Glomerular visceral epithelial cell (primary cell): ENCODE measurements around the gene ZNF101.

Experiments used
- DNase-seq: peaks from one replicate; pipeline ENCODE4 v3.0.0-alpha.2; 2016; ENCODE audit errors: extremely low spot score

ZNF101 gene

DNA sequence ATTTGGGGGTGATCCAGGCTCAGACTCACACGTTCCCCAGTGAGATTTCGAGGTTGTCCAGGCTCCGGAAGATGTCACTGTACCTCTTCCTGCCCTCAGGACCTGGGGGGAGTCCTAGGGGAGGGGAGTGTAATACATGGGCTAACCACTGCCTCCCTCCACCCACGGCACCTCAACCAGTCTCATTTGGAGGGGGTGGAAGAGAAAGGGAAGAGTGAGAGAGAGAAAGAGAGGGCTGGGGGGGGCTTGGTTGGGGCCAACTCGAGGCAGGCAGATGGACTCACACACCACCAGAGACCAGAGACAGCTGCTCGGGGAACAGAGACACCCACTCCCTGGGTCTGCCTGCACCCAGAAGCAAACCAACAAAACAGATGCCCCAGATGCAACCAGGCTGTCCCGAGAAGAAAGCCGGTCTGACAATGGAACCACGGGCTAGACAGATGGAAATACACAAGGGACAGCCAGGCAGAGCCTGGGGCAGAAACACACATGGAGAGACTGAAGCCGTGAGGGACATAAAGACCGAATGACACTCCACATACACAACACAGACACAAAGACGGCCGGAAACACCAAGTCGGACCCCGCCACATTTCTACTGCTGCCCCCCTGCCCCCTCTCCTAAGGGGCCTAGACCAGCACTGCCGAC is 26.0 kb upstream of the ZNF101 start:
- no peak for DNase-seq

DNA sequence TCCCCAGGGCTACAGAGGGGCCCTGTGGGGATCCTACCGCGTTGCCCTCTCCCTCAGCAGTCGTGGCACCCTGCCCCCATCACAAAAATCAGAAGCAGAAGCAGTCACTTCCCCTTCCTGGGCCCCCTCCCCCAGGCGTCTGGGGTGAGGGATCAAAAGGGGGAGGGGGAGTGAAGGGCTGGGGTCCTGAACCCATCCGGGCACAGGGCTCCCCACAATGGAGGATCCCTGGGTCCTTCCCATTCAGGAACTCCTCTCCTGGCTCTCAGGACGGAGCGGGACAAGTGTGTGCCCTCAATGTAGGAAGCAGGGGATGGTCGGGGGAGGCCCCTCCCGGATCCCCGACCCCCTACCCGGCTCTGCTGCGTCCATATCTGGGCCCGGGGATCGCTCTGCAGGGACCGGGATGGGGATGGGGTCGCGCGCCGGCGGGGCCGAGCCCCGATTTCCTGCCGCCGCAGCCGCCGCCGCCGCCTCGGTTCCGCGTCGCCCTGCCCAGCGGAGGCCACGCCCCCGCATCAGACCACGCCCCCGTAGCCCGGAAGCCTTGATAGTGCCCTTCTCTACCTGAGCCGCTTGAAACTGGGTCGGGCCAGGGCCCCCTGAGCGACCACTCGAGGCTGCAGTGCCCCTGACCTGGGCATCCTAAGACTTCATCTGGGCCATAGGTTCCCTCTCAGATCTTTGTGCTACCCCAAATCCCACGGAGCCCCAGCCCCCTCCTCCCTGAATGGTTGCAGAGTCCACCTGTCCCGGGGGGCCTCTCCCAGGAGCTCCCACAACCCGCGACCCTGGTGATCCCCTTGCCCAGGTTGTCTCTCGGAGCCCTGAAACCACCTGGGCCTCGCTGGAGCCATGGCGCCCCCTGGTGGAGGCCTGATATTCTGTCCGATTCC is 25.2 kb upstream of the ZNF101 start, which contains the start of gene GMIP:
TSS of gene GMIP (minus strand) at position 500 of the 896 bp plus-strand sequence. CDS start at position 372, 128 bp downstream.
- peak; percentile 73 for DNase-seq

DNA sequence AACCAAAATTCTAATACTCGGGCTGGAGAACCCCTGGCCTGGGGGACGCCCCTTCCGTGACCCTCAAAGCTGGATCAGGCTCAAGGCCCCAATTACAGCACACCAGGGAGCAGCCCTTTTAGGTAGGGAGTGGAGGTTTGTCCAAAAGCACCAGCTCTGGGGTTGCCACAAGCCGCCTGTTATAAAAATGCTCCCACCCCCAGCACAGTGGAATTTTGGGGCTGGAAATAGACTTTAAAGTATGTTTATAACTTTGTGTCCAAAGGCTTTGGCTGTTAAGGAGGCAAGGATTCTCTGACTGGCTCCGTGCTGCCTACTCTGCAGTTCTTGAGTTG is 24.6 kb upstream of the ZNF101 start:
- no peak for DNase-seq

DNA sequence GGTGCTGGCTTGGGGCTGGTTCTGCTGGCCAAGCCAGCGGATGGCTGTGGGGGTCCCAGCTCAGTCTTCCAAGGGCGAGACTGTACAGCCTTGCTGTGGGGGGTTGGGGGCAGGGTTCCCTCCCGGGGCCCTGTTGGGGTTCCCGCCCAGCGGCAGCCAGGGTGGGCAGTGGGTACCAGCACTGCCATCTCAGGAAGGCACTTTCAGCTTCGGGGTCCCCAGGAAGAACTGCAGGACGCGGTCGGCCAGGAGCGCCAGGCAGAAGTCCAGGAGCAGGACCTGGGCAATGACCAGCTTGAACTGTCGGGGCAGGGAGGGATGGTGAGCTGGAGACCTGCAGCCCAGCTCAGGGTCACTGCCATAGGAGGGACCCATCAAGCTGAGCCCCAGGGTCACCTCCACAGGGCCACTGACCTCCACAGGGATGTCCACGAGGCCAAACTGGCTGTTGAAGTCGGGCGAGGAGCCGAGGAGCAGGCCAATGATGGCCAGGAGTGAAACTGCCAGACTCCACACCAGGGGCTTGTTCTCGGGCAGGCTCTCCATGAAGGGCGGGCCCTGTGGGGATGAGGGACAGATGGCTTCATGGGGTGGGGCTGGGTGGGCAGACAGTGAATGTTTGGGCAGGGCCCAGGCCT is 23.3 kb upstream of the ZNF101 start:
- DNase-seq: no peak

DNA sequence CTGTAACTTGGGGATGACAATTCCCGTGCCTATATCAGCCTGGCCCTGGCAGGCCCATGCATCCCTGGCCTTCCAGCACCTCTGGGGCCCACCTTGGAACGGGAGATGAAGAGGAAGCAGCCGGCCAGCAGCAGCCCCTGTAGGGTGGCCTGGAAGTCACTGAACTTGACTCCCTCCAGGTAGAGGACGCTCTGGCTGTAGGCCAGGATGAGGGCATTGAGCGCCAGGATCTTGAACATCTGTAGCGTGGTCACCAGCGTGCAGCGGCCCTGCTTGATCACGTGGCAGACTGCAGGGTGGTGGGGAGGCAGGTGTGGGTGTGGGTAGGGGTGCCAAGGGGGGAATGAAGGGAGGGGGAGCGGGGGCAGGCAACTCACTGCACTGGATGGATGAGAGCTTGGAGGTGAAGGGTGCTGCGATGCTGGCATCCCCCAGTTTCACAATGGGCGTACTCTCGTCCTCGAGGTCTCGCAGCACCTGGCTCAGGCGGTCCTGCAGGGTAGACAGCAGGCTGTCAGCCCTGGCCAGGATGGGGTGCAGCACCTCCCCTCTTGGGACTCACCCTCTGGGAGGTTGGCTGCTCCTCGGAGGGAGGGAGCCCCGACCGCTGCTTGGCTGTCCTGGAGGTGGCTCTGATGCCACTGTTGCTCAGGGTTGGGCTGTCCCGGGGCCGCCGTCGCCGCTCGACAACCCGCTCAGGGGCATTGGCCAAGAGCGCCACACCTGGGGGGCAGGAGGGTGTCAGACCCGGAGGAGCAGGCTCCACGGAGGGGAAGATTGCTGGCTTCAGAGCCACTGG is 21.4 kb upstream of the ZNF101 start:
- no peak for DNase-seq

DNA sequence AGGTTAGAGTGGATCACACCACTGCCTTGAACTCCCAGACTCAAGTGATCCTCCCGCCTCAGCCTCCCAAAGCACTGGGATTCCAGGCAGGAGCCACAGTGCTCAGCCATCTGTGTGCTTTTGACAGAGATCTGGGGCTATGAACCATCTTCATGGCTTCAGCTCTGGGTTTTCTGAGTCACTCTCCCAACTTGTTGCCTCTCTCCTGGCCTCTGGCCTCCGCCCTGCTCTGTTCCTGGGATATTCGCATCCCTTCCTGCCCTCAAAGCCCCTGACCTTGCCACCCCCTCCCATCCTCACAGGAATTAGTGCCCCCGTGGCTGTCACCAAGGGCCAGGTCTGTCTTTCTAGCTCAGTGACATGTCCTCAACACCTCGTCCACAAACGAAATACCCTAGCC is 19.5 kb upstream of the ZNF101 start:
- DNase-seq: no peak

DNA sequence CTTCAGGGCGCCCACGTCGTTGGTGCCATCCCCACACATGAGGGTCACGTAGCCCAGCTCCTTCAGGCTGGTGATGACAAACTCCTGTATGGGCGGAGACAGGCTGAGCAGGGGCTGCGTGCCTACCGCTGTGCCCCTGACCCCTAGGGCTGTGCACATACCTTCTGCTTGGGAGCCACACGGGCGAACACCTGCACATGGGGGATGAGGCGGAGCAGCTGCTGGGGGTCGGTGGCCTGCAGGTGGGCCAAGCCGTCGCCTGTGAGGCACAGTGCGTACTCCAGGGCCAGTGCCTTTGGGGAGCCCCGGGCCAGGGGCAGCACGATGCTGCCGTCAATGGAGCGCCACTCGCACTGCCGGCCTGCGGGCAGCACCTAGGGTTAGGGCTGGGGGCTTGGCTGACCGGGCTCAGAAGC is 19.1 kb upstream of the ZNF101 start:
- DNase-seq: no peak

DNA sequence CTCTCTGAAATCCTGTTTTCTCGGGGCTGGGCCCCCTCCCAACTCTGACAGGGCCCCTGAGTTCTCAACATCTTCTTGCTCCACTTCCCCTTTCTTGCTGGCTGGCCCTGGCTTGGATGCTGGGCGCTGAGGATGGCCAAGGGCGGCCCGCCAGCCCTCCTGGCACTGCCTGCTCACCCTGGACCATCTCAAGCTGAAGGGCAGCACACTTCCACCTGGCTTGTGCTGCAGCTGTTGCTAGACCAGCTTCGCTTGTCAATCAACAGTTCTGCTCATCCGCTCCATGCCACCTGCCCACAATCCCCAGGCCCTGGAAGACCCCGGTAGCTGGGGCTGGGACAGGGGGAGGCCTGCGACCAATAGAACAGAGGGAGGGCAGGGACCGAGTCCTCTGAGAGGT is 18.3 kb upstream of the ZNF101 start:
- DNase-seq: no peak

DNA sequence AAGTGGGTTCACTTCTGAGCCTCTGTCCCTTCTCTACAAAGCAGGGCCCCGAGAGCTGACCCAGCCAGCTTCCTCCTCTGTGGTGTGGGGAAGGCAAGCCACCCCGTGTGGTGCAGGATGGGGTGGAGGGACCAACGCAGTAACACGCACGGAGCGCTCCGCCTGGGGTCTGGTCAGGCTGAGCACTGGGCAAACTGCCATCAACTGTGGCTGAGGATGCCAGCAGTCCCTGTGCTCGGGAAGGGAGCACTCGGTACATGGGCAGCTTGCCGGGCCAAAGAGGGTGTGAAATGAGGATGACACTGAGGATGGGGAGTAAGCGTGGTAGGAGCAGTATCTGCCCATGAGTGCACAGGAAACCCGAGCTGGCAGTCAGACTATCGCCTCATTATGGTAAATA is 17.6 kb upstream of the ZNF101 start:
- no peak for DNase-seq

DNA sequence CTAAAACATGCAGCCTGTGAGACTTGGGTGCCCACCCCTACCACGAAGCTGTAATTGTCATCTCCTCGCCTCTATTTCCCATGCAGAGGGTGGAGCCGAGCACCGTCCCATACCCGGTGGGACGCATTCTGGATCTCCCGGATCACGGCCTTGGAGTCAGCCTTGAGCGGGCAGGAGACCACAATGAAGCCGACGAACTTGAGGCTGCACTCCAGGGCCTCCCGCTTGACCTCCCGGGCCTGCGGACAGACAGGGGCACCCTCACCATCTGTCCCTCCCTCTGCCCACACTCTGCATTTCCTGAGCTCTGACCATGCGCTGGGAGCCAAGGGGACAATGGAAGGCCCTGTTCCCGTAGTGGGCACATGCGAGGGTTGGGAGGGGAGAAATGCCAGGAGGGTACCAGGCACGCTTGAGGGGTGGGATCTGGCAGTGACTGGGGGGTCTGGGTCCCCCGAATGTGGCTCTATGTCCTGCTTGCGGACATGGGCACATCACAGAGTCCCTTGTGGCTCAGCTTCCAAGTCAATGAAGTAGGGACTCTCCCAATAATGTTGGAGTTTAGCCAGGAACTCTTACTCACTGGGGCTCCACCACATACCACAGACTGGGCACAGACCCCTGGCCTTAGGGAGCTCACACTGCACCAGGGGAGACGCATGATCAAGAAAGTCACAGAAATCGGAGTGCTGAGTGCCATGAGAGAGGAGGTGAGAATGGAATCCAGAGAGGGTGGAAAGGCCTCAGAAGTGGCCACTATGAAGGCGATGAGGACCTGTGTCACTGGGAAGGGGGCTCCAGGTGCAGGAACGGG is 15.9 kb upstream of the ZNF101 start:
- DNase-seq: peak; percentile 32

DNA sequence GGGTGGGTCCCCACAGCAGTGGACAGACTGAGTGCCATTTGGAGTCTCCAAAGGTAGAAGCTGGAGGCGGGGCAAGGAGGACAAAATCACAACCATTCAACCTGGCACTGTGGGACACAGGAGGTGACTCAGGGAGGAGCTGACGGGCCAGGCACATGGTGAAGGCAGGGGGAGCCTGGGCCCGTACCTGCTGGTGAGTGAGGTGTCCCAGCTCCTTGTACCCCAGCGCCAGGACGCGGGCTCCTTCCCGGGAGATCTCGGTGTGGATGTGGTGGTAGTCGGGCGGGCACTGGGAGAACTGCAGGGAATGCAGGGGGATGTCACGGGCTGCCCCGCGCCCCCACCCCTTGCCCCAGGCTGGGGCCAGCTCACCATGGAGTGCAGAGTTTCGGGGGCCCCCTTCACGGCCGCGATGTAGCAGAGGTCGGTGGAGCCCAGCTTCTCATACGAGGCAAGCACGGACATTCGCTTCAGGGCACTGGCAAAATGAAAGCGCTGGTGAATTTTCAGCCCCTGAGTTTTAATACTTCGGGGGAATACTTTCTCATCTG is 15.0 kb upstream of the ZNF101 start:
- no peak for DNase-seq

DNA sequence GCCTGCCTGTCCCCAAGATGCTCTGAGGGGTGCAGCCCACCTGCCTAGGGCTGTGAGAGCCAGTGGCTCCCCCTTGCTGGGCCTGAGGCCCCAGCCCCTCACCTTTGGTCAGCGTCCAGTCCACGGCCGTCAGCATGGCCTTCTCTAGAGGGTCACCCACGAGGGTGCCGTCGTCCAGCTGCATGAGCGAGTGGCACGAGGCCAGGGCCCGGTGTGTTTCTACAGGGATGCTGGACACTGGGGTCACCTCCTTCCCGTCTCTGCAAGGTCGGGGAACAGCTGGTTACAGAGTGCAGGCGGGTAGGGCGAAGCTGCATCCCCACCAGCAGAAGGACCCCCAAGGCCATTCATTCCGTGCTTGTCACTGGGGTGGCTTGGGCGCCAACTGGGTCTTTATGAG is 14.2 kb upstream of the ZNF101 start:
- no peak for DNase-seq

DNA sequence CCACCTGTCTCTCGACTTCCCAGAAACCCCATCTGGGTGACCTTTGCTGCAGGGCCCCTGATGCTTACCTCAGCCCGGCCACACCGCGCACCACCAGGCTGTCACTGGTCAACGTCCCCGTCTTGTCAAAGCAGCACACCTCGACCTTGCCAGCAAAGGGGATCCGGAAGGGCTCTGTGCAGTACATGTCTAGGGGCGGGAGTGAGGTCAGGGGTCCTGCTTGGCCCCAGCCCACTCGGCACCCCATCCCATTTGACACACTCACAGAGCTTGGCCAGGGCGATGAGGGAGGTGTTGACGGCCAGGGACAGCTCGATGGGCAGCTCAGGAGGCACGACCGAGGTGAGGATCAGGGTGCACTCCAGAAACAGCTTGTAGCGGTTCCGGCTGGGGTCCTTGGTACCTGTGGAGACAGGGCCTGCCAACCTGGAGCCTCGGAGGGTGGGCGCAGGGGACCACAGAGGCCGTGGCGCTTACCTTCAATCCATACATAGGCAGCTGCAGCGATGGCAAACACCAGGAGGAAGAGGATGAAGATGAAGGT is 13.5 kb upstream of the ZNF101 start:
- DNase-seq: no peak

DNA sequence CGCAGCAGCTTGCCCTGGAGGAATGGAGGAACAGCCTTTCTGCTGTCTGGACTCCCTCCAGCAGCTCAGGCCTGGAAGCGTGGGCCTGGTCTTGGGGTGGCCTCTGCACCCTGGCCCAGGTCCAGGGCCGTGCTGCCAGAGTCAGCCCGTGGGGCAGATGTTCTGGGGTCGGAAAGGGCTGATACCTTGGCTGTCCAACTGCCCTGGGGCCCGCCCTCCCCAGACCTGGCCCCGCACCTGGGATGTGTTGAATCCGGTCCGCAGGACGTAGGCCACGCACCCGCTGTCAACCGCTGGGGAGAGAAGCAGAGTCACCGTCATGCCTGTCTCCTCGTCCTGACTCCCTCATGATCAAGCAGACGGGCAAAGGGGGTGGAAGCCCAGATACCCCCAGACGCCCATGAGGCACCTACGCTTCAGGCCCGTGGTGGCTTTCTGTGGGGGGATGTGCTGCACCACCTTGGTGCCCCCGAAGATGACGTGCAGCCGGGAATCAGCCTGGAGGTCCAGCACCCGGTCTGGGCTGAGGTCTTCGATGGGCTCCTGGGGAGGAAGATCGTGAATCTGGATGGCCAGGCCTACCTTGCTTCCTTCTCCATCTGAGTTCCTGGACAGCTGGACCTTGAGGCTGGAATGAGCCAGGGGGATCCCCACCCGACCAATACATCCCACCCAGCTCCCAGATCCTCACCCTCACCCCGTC is 12.8 kb upstream of the ZNF101 start:
- no peak for DNase-seq

DNA sequence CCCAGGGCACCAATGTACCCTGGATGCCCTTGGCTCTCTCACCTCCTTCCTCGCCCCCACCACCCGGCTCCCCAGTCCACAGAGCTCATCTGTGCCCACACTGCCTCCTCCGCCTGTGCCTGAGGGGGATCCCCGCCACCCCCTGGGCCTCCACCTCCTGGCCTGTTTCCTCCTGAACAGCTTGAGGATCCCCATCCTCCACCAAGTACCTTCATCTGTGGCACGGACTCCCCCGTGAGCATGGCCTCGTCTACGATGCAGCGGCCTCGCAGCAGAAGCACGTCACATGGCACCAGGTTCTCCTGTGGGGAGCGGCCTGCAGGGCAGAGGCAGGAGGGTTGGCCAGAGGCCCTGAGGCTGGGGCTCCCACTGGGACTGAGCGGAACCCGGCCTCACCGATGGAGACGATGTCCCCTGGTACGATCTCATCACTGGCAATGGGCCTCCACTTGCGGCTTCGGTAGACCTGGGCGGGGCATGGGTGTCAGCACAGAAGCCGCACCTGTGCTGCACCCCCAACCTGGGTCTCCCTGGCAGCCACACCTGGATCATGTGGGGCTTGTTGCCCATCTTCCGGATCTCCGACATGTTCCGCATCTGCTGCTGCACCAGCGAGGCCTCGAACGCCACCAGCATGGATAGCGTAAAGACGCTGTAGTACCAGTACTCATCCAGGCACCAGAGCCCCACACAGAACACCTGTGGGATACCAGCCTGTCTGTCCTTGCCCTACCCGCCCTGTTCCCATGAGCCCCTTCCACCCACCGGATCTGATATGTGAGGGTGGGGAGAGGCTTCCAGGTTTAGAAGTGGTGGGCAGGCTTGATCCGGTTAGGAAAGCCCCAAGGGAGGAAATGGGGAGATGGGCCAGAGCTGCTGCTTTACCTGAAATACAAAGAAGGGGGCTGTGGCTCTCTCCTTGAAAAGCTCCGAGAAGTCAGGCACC is 11.9 kb upstream of the ZNF101 start:
- no peak for DNase-seq

DNA sequence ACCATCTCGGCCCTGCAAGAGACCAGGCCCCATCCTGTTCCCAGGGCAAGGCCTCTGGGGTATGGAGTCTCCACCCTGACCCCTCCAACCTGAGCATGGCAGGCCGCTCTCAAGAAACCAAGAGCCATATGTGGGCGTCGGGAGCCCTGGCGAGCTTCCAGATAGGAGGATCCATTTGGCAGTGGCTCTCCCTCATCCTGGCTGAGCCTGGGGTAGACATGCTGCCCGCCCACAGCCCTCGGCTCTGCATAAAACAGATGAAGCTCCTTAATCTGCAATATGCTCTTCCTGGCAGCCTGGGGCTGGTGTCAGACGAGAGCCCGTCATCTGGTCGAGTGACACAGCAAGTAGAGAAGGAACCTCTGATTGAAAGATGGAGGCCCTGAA is 11.2 kb upstream of the ZNF101 start:
- DNase-seq: no peak

DNA sequence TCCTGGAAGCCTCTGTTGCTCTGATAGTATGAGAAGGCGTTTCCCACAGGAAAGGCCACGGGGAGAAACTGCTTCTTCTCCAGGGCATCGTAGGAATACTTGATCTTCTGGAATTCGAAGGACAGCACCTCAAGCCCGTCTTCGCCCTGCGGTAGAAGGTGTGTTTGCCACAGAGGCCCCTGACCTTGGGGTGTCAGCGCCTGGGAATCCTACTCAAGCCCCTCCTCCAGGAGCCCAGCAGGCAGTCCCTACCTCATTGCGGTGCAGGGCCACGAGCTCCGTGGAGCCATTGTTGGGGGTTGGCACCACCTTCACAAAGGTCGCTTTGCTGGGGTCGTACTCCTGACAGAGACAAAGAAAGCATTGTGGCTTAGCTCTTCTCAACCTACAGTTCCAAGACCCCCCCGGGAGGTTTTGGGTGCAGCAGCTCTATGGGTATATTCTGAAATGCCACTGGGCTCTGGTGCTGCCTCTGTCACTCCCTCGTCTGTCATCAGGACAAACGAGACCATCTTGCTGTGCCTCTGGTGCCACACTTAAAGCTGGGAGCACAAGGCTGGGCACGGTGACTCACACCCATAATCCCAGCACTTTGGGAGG is 8.9 kb upstream of the ZNF101 start:
- no peak for DNase-seq

DNA sequence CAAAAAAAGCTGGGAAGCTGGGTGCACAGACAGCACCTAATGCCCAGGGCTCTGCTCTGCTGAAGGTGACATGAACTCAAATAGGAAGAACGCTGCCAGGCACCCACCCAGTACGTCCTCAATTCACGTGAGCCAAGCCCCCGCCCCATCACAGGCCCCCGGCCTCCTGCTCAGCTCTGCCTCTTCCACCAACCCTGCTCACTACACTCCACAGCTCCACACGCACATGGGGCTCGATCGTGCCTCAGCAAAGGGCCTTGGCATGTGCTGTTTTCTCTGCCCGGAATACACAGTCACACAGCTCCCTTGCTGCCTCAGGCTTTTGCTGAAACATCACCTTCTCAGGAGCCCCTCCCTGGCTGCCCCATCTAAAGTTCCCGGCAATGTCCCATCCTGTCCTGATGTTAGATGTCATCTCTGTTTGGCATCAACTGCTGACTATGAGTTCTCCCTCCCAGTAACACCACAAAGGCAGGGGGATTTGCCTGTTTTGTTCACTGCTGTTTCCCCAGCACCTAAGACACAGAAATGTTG is 7.4 kb upstream of the ZNF101 start:
- no peak for DNase-seq
